ENCODE results near the gene ROBO2.

Gene ROBO2

GRCh38 chr3:77524946-77525682, 485.2 kb downstream of the ROBO2 start:
- no peak for DNase-seq

- DNase-seq, result no peak
Measured at GRCh38 chr3:77526573-77527113, 486.7 kb downstream of the ROBO2 start.

- DNase-seq, result no peak
Measured at GRCh38 chr3:77529522-77529921, 489.6 kb downstream of the ROBO2 start.

- DNase-seq, result no peak
Measured at GRCh38 chr3:77530870-77531269, 491.0 kb downstream of the ROBO2 start.

GRCh38 chr3:77535116-77535515, 495.2 kb downstream of the ROBO2 start:
- no peak for DNase-seq

- no peak for DNase-seq
Measured at GRCh38 chr3:77536038-77536775, 496.3 kb downstream of the ROBO2 start.

- no peak for DNase-seq
Measured at GRCh38 chr3:77539014-77539413, 499.1 kb downstream of the ROBO2 start.

GRCh38 chr3:77539677-77540076, 499.8 kb downstream of the ROBO2 start:
- no peak for DNase-seq

- DNase-seq, result no peak
Measured at GRCh38 chr3:77541203-77541922, 501.5 kb downstream of the ROBO2 start.

- no peak for DNase-seq
Measured at GRCh38 chr3:77546246-77546645, 506.3 kb downstream of the ROBO2 start.

GRCh38 chr3:77549034-77549433, 509.1 kb downstream of the ROBO2 start:
- no peak for DNase-seq

- DNase-seq, result no peak
Measured at GRCh38 chr3:77553240-77553639, 513.3 kb downstream of the ROBO2 start.

- DNase-seq, result no peak
Measured at GRCh38 chr3:77562089-77562488, 522.2 kb downstream of the ROBO2 start.

- no peak for DNase-seq
Measured at GRCh38 chr3:77563012-77563411, 523.1 kb downstream of the ROBO2 start.

- no peak for DNase-seq
Measured at GRCh38 chr3:77566055-77566454, 526.2 kb downstream of the ROBO2 start.

- no peak for DNase-seq
Measured at GRCh38 chr3:77571971-77572715, 532.2 kb downstream of the ROBO2 start.

GRCh38 chr3:77577264-77577663, 537.4 kb downstream of the ROBO2 start:
- DNase-seq, result no peak

- no peak for DNase-seq
Measured at GRCh38 chr3:77586216-77586615, 546.3 kb downstream of the ROBO2 start.

GRCh38 chr3:77588863-77589262, 549.0 kb downstream of the ROBO2 start:
- no peak for DNase-seq

- no peak for DNase-seq
Measured at GRCh38 chr3:77590191-77590590, 550.3 kb downstream of the ROBO2 start.

GRCh38 chr3:77595371-77595870, 555.5 kb downstream of the ROBO2 start:
- no peak for DNase-seq

GRCh38 chr3:77599948-77600347, 560.0 kb downstream of the ROBO2 start:
- DNase-seq, result no peak

Measured in suppressor macrophage treated with lipopolysaccharide for 4 hours (primary cell).